LHCN-M2 (cell line): ENCODE data around the gene ANXA11. TPM values are rescaled to one million over a fixed set of nuclear protein-coding genes. Genes with fewer than 3 reads are reported as not detected.
A peak's percentile ranks its signal among the peaks of the same experiment; 100 is the strongest.

Experiments
- DNase-seq: peaks from one replicate; pipeline ENCODE4 v3.0.0-alpha.2; 2012; ENCODE audit warnings: low read depth
- total RNA-seq: library from RNA; depleted of rRNA; stranded (reverse); fragments of >200 nt; gene quantifications from 2 replicates; pipeline ENCODE4 v1.2.3, GENCODE V29; 2014; rRNA removed

ANXA11 gene
- total RNA-seq, 1 experiment from 2014 or later = 84.7 TPM

DNA sequence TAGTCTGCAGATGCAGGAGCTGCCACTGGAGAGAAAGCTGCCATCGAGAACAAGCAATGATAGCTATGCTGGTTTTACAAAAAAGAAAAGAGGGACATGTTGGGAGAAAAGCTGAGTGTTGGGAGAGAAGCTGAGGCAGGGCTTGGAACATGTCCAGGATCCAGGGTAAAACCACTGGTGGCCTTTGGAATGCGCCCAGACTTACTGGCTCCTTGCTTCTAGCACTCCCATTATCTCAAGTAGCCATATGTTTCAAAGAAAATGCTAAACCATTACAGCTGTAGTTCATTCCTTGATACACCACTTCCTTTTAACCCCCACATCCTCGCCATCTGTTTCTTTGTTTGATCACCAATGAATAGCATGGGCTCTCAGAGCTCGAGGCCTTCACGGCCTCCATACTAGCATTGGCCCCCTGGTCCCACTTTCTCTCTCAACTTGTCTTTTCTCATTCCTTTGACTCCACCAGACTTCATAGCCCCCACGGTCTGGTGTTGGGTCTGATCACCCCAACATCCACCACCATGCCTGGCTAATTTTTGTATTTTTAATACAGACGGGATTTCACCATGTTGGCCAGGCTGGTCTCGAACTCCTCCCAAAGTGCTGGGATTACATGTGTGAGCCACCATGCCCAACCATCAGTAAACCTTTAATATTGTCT, 96.6 kb downstream of the ANXA11 start:
- DNase-seq = no peak

DNA sequence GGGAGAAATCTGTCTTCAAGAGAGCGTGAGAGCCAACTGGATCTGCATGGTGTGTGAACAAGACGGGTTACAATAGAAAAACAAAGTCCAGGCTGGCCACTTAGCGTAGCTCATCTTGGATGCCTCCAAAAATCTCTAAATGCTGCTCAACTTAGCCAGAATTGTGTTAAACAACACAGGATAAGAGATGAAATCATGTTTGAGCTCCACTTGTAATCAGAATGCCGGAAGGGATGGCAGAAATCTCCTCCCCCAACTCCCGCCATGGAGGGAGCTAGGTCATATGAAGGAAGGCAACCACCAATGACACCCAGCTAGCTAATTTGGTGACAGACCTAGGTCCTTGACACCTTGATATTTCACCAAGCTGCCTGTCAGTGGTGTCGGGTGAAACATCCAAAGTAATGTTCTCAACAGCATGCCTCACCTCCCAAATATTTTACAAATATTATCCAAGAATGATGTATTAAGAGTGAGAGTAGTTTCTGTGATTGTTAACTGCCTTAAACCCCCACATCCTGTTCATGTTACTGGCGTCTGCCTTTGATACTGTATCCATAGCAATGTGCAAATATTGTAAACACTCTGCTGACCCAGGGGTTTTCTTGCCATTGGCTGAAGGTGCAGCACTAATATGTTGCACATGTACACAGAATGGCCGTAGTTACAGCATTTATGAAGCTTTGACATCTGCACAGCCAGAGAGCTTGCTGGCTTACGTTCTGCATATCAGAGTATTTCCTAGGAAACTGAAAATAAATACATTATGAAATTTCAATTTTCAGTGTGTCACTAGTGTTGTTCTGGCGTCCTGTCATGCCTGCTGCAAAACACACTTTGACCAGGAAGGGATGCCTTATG, 101.0 kb downstream of the ANXA11 start:
- DNase-seq = peak; percentile 17

Other genes starting within 250 kb of the ANXA11 start
- 9.1 and 11.7 TPM in 2 replicates for gene TMEM254, start 126.9 kb downstream of the ANXA11 start, total RNA-seq
- gene PLAC9, start 72.8 kb downstream of the ANXA11 start, total RNA-seq = not detected in 2 replicates
- not detected in 2 replicates for gene MAT1A, start 84.1 kb upstream of the ANXA11 start, total RNA-seq
- gene DYDC1, start 151.2 kb upstream of the ANXA11 start, total RNA-seq = not detected in 2 replicates
- gene DYDC2, start 151.2 kb upstream of the ANXA11 start, total RNA-seq = not detected in 2 replicates
- gene PRXL2A, start 203.0 kb upstream of the ANXA11 start, total RNA-seq = not detected in 2 replicates
- 17.4 and 18.6 TPM in 2 replicates for gene TSPAN14, start 248.8 kb upstream of the ANXA11 start, total RNA-seq